HCT116 (cell line): ENCODE results near the gene LRRC15. TPM values are rescaled to one million over a fixed set of nuclear protein-coding genes. Genes with fewer than 3 reads are reported as not detected.

Experiments
- ATAC-seq: fragments of 200-7000 bp; cut with Tn5 transposase; 2 replicates; pipeline ENCODE4 v1.9.1; 2020; ENCODE audit warnings: mild to moderate bottlenecking, moderate library complexity
- BruUV-seq: library from RNA; stranded (reverse); fragments of 400-500 nt; replicated peaks from 2 replicates; lab custom pipeline; 2021; lab: Mats Ljungman, UMichigan
- CTCF ChIA-PET: fragments of 300-600 bp; sonication (Branson Sonifier 250); formaldehyde crosslinking; loops from one replicate; lab custom pipeline; 2021; ENCODE audit warnings: antibody characterized with exemption; lab: Charles Lee
- POLR2A ChIA-PET: fragments of 300-600, 350-600 bp; sonication (Branson Sonifier 250); formaldehyde crosslinking; loops from one replicate; lab custom pipeline; 2021; ENCODE audit warnings: antibody characterized with exemption; lab: Charles Lee
- RAD21 ChIA-PET, 2 experiments: fragments of 300-600 bp; sonication (Branson Sonifier 250); formaldehyde crosslinking; loops; one replicate each; lab custom pipeline; 2023; ENCODE audit warnings: low total read pairs in 2 of 2; ENCODE audit not compliant: uncharacterized antibody in 2 of 2, unreplicated experiment in 2 of 2, low non-redundant PET in 1 of 2; lab: Charles Lee
- DNase-seq: peaks from one replicate; pipeline ENCODE4 v3.0.0-alpha.2; 2010; ENCODE audit warnings: low read depth, low spot score
- H2AFZ ChIP-seq: fragments of 200-600 bp; shearing (Covaris generic), sonication (generic); 2 replicates; pipeline ENCODE4 v1.6.1; 2017; ENCODE audit warnings: low read depth, mixed run types, mixed read lengths, antibody characterized with exemption, low read length; ENCODE audit not compliant: poor library complexity, severe bottlenecking
- H3K27ac ChIP-seq: 2 replicates; pipeline ENCODE4 v1.5.1; 2012; ENCODE audit warnings: low read depth, low read length
- H3K27me3 ChIP-seq: fragments of 200-600 bp; sonication (generic); 2 replicates; pipeline ENCODE4 v1.6.1; 2016; ENCODE audit warnings: mixed run types, low read length, mixed read lengths; ENCODE audit not compliant: insufficient read depth
- H3K36me3 ChIP-seq, 2 experiments: fragments of 200-500 bp in 1 of 2; fragments of 200-600 bp in 1 of 2; sonication (Bioruptor generic) in 1 of 2; sonication (generic) in 1 of 2; 2 replicates each; pipeline versions ENCODE4 v1.5.1 to v1.6.1; 2014 to 2016; ENCODE audit warnings: low read length in 2 of 2, inconsistent platforms in 1 of 2, mixed read lengths in 1 of 2, mixed run types in 1 of 2; ENCODE audit not compliant: insufficient read depth in 2 of 2, control insufficient read depth in 1 of 2
- H3K4me1 ChIP-seq, 2 experiments: fragments of 200-600 bp in 1 of 2; sonication (generic) in 1 of 2; 2 replicates each; pipeline versions ENCODE4 v1.5.1 to v1.6.1; 2012 to 2017; ENCODE audit warnings: low read length in 2 of 2, inconsistent platforms in 1 of 2, mild to moderate bottlenecking in 1 of 2, mixed read lengths in 1 of 2, mixed run types in 1 of 2, moderate library complexity in 1 of 2; ENCODE audit not compliant: insufficient read depth in 2 of 2, control insufficient read depth in 1 of 2
- H3K4me2 ChIP-seq: fragments of 200-600 bp; sonication (generic); 2 replicates; pipeline ENCODE4 v1.6.1; 2017; ENCODE audit warnings: mixed run types, low read length, mixed read lengths
- H3K4me3 ChIP-seq, 2 experiments: fragments of 200-600 bp in 1 of 2; sonication (generic) in 1 of 2; replicated peaks in 1 of 2; 2 replicates each; pipeline ENCODE4 v1.5.1; 2011 to 2016; ENCODE audit warnings: low read length in 2 of 2, control low read depth in 1 of 2, low read depth in 1 of 2, mild to moderate bottlenecking in 1 of 2, mixed read lengths in 1 of 2, mixed run types in 1 of 2
- H3K79me2 ChIP-seq: fragments of 200-600 bp; sonication (generic); 2 replicates; pipeline ENCODE4 v1.6.1; 2017; ENCODE audit warnings: mild to moderate bottlenecking, mixed run types, low read length, moderate library complexity, mixed read lengths; ENCODE audit not compliant: insufficient read depth
- H3K9ac ChIP-seq: fragments of 200-600 bp; sonication (generic); 2 replicates; pipeline ENCODE4 v1.6.1; 2016; ENCODE audit warnings: low read length, mixed read lengths
- H3K9me2 ChIP-seq: fragments of 200-600 bp; sonication (generic), shearing (Covaris generic); 2 replicates; pipeline ENCODE4 v1.6.1; 2017; ENCODE audit warnings: mixed run types, mild to moderate bottlenecking, moderate library complexity; ENCODE audit not compliant: insufficient read depth
- H3K9me3 ChIP-seq, 2 experiments: fragments of 200-500 bp in 1 of 2; fragments of 200-600 bp in 1 of 2; sonication (Bioruptor generic) in 1 of 2; sonication (generic) in 1 of 2; 2 replicates each; pipeline ENCODE4 v1.6.1; 2014 to 2017; ENCODE audit warnings: low read length in 2 of 2, mixed read lengths in 2 of 2, inconsistent platforms in 1 of 2, low read depth in 1 of 2, mild to moderate bottlenecking in 1 of 2, mixed run types in 1 of 2, moderate library complexity in 1 of 2; ENCODE audit not compliant: control insufficient read depth in 1 of 2, insufficient read depth in 1 of 2
- H4K20me1 ChIP-seq: fragments of 200-600 bp; sonication (generic), shearing (Covaris generic); 2 replicates; pipeline ENCODE4 v1.6.1; 2017; ENCODE audit warnings: mixed run types, mild to moderate bottlenecking, moderate library complexity; ENCODE audit not compliant: insufficient read depth
- CBX3 ChIP-seq: IDR thresholded peaks from 2 replicates; pipeline ENCODE4 v1.6.1; 2012; ENCODE audit warnings: low read depth
- EGR1 ChIP-seq: IDR thresholded peaks from 2 replicates; pipeline ENCODE4 v1.6.1; 2012; ENCODE audit warnings: low read depth
- ELF1 ChIP-seq: IDR thresholded peaks from 2 replicates; pipeline ENCODE4 v1.6.1; 2012; ENCODE audit warnings: low read depth, borderline replicate concordance
- EZH2 ChIP-seq: fragments of 200-600 bp; sonication (generic); IDR thresholded peaks from 2 replicates; pipeline ENCODE4 v1.6.1; 2017; ENCODE audit warnings: antibody characterized with exemption, mixed run types
- EZH2phosphoT487 ChIP-seq: fragments of 200-600 bp; IDR thresholded peaks from 2 replicates; pipeline ENCODE4 v1.6.1; 2018; ENCODE audit warnings: antibody characterized with exemption, borderline replicate concordance
- FOSL1 ChIP-seq: IDR thresholded peaks from 2 replicates; pipeline ENCODE4 v1.6.1; 2012; ENCODE audit warnings: low read depth
- JUND ChIP-seq: IDR thresholded peaks from 2 replicates; pipeline ENCODE4 v1.6.1; 2012
- MAX ChIP-seq: IDR thresholded peaks from 2 replicates; pipeline ENCODE4 v1.6.1; 2012
- POLR2A ChIP-seq: IDR thresholded peaks from 2 replicates; pipeline ENCODE4 v1.7.0; 2011; ENCODE audit warnings: borderline replicate concordance; ENCODE audit not compliant: insufficient read depth, insufficient read length; ENCODE audit errors: extremely low read depth
- POLR2AphosphoS5 ChIP-seq: IDR thresholded peaks from 2 replicates; pipeline ENCODE4 v1.6.1; 2011; ENCODE audit warnings: mild to moderate bottlenecking, low read depth, low read length, moderate library complexity
- RAD21 ChIP-seq: IDR thresholded peaks from 2 replicates; pipeline ENCODE4 v1.6.1; 2012; ENCODE audit warnings: low read depth, mild to moderate bottlenecking
- REST ChIP-seq: IDR thresholded peaks from 2 replicates; pipeline ENCODE4 v1.6.1; 2012; ENCODE audit warnings: low read depth
- SIN3A ChIP-seq: IDR thresholded peaks from 2 replicates; pipeline ENCODE4 v1.6.1; 2012; ENCODE audit warnings: low read depth
- SP1 ChIP-seq: IDR thresholded peaks from 2 replicates; pipeline ENCODE4 v1.6.1; 2012; ENCODE audit warnings: low read depth
- TCF7L2 ChIP-seq: IDR thresholded peaks from 2 replicates; pipeline ENCODE4 v1.7.0; 2011; ENCODE audit warnings: borderline replicate concordance, inconsistent platforms; ENCODE audit not compliant: insufficient read depth, insufficient read length; ENCODE audit errors: extremely low read depth
- YY1 ChIP-seq: IDR thresholded peaks from 2 replicates; pipeline ENCODE4 v1.6.1; 2011; ENCODE audit warnings: low read length, low read depth, moderate library complexity, mild to moderate bottlenecking; ENCODE audit not compliant: insufficient replicate concordance; ENCODE audit errors: extremely low read depth
- ZFX ChIP-seq: fragments of 450-650 bp; IDR thresholded peaks from 2 replicates; pipeline ENCODE4 v1.6.1; 2017
- intact Hi-C: fragments of 100-400 bp; cut with micrococcal nuclease; formaldehyde crosslinking; loops from 2 replicates; pipeline ENCODE4 v1.10.0; 2022
- total RNA-seq: library from RNA; stranded (reverse); gene quantifications from one replicate; pipeline ENCODE4 v1.2.1, GENCODE V29; 2021; ENCODE audit not compliant: unreplicated experiment
- TF ChIP-seq, protein P1 (sequence below): IDR thresholded peaks from 2 replicates; pipeline ENCODE4 v1.6.1; 2012

LRRC15 gene
- total RNA-seq, 1 experiment from 2014 or later = not detected

- TF ChIP-seq REST (no peak), EGR1 (no peak), RAD21 (no peak)
Observed at GRCh38 chr3:194306771-194307640, 62.5 kb downstream of the LRRC15 start (continued).

DNA sequence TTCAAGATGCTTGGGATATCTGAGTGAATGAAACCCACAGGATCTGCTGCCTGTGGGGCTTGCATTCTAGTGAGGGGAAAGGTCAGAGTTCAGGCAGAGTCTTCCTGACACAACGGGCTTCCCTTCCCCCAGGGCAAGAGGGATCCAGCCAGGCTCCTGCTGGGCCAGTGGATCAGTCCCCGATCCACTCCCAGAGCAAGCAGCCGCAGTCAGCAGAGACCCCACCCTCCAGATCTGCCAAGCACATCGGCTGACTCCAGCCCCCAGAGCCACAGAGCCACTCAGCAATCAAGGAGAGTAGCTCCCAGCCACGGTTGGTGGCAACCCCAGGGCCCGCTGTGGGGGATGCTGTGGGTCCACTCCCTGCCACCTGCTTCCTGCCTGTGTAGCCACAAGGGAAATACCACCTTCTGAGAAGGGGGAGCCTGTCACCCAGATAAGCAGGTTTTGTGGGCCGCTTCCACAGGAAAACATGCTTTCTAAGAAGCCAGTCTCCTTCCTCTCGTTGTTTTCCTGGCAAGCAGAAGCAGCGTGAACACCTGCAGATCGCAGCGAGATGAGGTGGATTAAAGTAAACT, 63.3 kb downstream of the LRRC15 start:
- Histone ChIP-seq H3K79me2 (no peaks in the 10 kb centered on the region), H3K9ac (no peak overlapping the region), H3K36me3 (no peaks in the 10 kb centered on the region), H3K27me3 (no peaks in the 10 kb centered on the region), H3K4me2 (no peak overlapping the region), H4K20me1 (no peaks in the 10 kb centered on the region), H3K9me2 (no peaks in the 10 kb centered on the region), H3K27ac (no peak overlapping the region), H3K9me3 (no peaks in the 10 kb centered on the region), H2AFZ (no peak overlapping the region), H3K4me3 (no peak overlapping the region), H3K4me1 (peaks cover 2 to 11% of the 10 kb centered on the region in 2 experiments; a peak in 3 of 4 replicates)
- TF ChIP-seq EZH2 (no peak), REST (no peak), SP1 (no peak), MAX (no peak), TCF7L2 (no peak), ZFX (no peak), CBX3 (no peak), POLR2A (no peak), ELF1 (no peak), SIN3A (no peak), FOSL1 (no peak), JUND (no peak), YY1 (no peak), POLR2AphosphoS5 (no peak), EZH2phosphoT487 (no peak)
- TF ChIP-seq, protein P1, sequence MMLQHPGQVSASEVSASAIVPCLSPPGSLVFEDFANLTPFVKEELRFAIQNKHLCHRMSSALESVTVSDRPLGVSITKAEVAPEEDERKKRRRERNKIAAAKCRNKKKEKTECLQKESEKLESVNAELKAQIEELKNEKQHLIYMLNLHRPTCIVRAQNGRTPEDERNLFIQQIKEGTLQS = no peak
- DNase-seq (no peak), ATAC-seq (no peak)
- POLR2A ChIA-PET = no interaction called here
- intact Hi-C loops = no loop called here
- BruUV-seq = no TSS peak
- CTCF ChIA-PET = interaction anchor here (2.5 kb wide), 1 partner anchor 10 kb away, joined by 10 read pairs; no protein-coding TSS in a partner anchor
- RAD21 ChIA-PET = no interaction called here
